HepG2 (cell line): ENCODE results near the gene CHMP1B. TPM values are rescaled to one million over a fixed set of nuclear protein-coding genes. Genes with fewer than 3 reads are reported as not detected.

Experiments
- ASH2L ChIP-seq: fragments of 300-600, 200-600 bp; sonication (generic); IDR thresholded peaks from 2 replicates; pipeline ENCODE4 v1.7.0; 2017; ENCODE audit warnings: low read depth, mild to moderate bottlenecking, moderate library complexity, mixed read lengths, low read length; ENCODE audit not compliant: insufficient read length
- BCL6 ChIP-seq: IDR thresholded peaks from 2 replicates; pipeline ENCODE4 v1.6.1; 2016; ENCODE audit warnings: missing genetic modification reagents, missing compliant biosample characterization
- CCDC6 ChIP-seq: sonication (generic); formaldehyde crosslinking; IDR thresholded peaks from 2 replicates; pipeline ENCODE4 v1.8.1; 2022; ENCODE audit warnings: mild to moderate bottlenecking, missing genetic modification reagents, moderate library complexity
- CREM ChIP-seq, 2 experiments: sonication (generic) in 1 of 2; formaldehyde crosslinking in 1 of 2; IDR thresholded peaks; 2 replicates each; pipeline versions ENCODE4 v1.4.0 to v1.6.1; 2016 to 2020; ENCODE audit warnings: antibody characterized with exemption in 1 of 2, mild to moderate bottlenecking in 1 of 2, missing genetic modification reagents in 1 of 2
- KLF12 ChIP-seq: sonication (generic); formaldehyde crosslinking; IDR thresholded peaks from 2 replicates; pipeline ENCODE4 v1.4.0; 2020; ENCODE audit warnings: missing genetic modification reagents, borderline replicate concordance
- MXD1 ChIP-seq: sonication (generic); formaldehyde crosslinking; IDR thresholded peaks from 2 replicates; pipeline ENCODE4 v1.4.0; 2020; ENCODE audit warnings: mild to moderate bottlenecking, missing genetic modification reagents
- NCOA5 ChIP-seq: sonication (generic); formaldehyde crosslinking; IDR thresholded peaks from 2 replicates; pipeline ENCODE4 v1.4.0; 2020; ENCODE audit warnings: missing genetic modification reagents
- NCOR1 ChIP-seq: fragments of 200-600 bp; sonication (generic); IDR thresholded peaks from 2 replicates; pipeline ENCODE4 v1.7.0; 2017; ENCODE audit warnings: antibody characterized with exemption, low read length, borderline replicate concordance
- PLRG1 ChIP-seq: fragments of 450-650 bp; conservative IDR thresholded peaks from 2 replicates; pipeline ENCODE4 v1.6.1; 2016
- PRMT3 ChIP-seq: sonication (generic); formaldehyde crosslinking; IDR thresholded peaks from 2 replicates; pipeline ENCODE4 v1.8.1; 2022; ENCODE audit warnings: low read depth, mild to moderate bottlenecking, moderate library complexity, missing genetic modification reagents, borderline replicate concordance
- RARG ChIP-seq: sonication (generic); formaldehyde crosslinking; IDR thresholded peaks from 2 replicates; pipeline ENCODE4 v1.4.0; 2020; ENCODE audit warnings: low read depth, mild to moderate bottlenecking, missing genetic modification reagents
- RXRB ChIP-seq: IDR thresholded peaks from 2 replicates; pipeline ENCODE4 v1.6.1; 2016; ENCODE audit warnings: borderline replicate concordance, missing genetic modification reagents, missing compliant biosample characterization
- TBX2 ChIP-seq: sonication (generic); formaldehyde crosslinking; IDR thresholded peaks from 2 replicates; pipeline ENCODE4 v1.5.0; 2020; ENCODE audit warnings: missing genetic modification reagents, mild to moderate bottlenecking, borderline replicate concordance
- TEAD3 ChIP-seq: optimal IDR thresholded peaks from 2 replicates; pipeline ENCODE3; 2016; ENCODE audit warnings: borderline replicate concordance
- ZNF136 ChIP-seq: sonication (generic); formaldehyde crosslinking; IDR thresholded peaks from 2 replicates; pipeline ENCODE4 v1.8.1; 2022; ENCODE audit warnings: low read depth, mild to moderate bottlenecking, moderate library complexity, missing genetic modification reagents
- ZNF468 ChIP-seq: sonication (generic); formaldehyde crosslinking; IDR thresholded peaks from 2 replicates; pipeline ENCODE4 v1.8.0; 2022; ENCODE audit warnings: mild to moderate bottlenecking, moderate library complexity, missing genetic modification reagents
- ZNF687 ChIP-seq: sonication (generic); formaldehyde crosslinking; IDR thresholded peaks from 2 replicates; pipeline ENCODE4 v1.5.1; 2020; ENCODE audit warnings: mild to moderate bottlenecking, missing genetic modification reagents, moderate library complexity
- ZNF761 ChIP-seq: sonication (generic); formaldehyde crosslinking; conservative IDR thresholded peaks from 2 replicates; pipeline ENCODE4 v1.4.0; 2020; ENCODE audit warnings: mild to moderate bottlenecking, missing genetic modification reagents
- polyA plus RNA-seq, 8 experiments: library from polyadenylated mRNA; depleted of rRNA in 3 of 8; stranded (reverse) in 7 of 8; unstranded in 1 of 8; fragments of >200 nt; fragmentation: Illumina TruSeq in 4 of 8; extraction: Trizol in 4 of 8; gene quantifications; 2 replicates each; pipeline versions ENCODE4 v1.2.1 to v1.2.3, GENCODE V29; 2011 to 2016; ENCODE audit warnings: low read depth in 4 of 8, missing spikeins in 1 of 8, mixed read lengths in 1 of 8; ENCODE audit not compliant: insufficient read depth in 1 of 8
- total RNA-seq, 5 experiments: library from RNA; depleted of rRNA; stranded (reverse); fragments of >200 nt; fragmentation: Illumina TruSeq; extraction: Trizol; gene quantifications; 2 replicates each; pipeline ENCODE4 v1.2.3, GENCODE V29; 2016; ENCODE audit warnings: low read depth in 1 of 5
- TF ChIP-seq, protein P1 (sequence below): IDR thresholded peaks from 2 replicates; pipeline ENCODE4 v1.6.1; 2012; ENCODE audit warnings: low read depth, low read length, improper control_type of control experiment
- TF ChIP-seq, protein P2 (sequence below): sonication (generic); formaldehyde crosslinking; conservative IDR thresholded peaks from 2 replicates; pipeline ENCODE4 v1.8.1; 2023; ENCODE audit warnings: missing genetic modification reagents
- TF ChIP-seq, protein P3 (sequence below): fragments of 450-650 bp; IDR thresholded peaks from 2 replicates; pipeline ENCODE4 v1.6.1; 2016

The CHMP1B gene
- total and polyA plus RNA-seq, 2 of the 13 experiments (the other 11 are each of a cell fraction or from before 2014, with no cell fraction given): 18.8 to 20.2 TPM

DNA sequence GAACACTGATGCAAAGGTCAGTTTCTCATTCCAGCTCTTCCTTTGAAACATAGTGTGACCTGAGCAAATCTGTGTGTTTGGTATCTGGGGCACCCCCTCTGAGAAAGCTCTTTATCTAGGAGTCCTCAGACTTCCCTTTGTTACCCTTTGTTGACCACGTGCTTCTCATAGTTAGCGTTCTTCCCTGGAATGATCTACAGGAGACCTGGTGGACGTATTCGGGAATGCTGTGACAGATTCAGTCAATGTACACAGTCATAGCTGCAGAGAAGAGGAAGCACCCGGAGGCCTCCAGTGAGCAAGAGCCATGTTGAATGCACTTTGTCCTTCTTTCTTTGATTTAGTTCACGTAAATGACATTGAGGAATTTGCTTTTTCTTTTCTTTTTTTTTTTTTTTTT lies 10.7 kb upstream of the CHMP1B start (continued):
- TF ChIP-seq, protein P1, sequence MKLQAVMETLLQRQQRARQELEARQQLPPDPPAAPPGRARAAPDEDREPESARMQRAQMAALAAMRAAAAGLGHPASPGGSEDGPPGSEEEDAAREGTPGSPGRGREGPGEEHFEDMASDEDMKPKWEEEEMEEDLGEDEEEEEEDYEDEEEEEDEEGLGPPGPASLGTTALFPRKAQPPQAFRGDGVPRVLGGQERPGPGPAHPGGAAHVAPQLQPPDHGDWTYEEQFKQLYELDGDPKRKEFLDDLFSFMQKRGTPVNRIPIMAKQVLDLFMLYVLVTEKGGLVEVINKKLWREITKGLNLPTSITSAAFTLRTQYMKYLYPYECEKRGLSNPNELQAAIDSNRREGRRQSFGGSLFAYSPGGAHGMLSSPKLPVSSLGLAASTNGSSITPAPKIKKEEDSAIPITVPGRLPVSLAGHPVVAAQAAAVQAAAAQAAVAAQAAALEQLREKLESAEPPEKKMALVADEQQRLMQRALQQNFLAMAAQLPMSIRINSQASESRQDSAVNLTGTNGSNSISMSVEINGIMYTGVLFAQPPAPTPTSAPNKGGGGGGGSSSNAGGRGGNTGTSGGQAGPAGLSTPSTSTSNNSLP: peak; percentile 60; the same call in 1 of the 2 replicates
- TF ChIP-seq, protein P2, sequence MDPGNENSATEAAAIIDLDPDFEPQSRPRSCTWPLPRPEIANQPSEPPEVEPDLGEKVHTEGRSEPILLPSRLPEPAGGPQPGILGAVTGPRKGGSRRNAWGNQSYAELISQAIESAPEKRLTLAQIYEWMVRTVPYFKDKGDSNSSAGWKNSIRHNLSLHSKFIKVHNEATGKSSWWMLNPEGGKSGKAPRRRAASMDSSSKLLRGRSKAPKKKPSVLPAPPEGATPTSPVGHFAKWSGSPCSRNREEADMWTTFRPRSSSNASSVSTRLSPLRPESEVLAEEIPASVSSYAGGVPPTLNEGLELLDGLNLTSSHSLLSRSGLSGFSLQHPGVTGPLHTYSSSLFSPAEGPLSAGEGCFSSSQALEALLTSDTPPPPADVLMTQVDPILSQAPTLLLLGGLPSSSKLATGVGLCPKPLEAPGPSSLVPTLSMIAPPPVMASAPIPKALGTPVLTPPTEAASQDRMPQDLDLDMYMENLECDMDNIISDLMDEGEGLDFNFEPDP (CRISPR knock-in tag): no peak
- TF ChIP-seq NCOA5 (CRISPR knock-in tag) (no peak), CREM (IDR thresholded peaks at IDR 0.05) (peak; percentile 38; the same call in 1 of the 2 replicates), CREM (CRISPR knock-in tag; IDR thresholded peaks at IDR 0.05) (no peak), RXRB (CRISPR knock-in tag) (peak; percentile 67), PRMT3 (no peak), KLF12 (CRISPR knock-in tag) (no peak), ZNF468 (CRISPR knock-in tag) (no peak), NCOR1 (peak; percentile 25; the same call in 1 of the 2 replicates), BCL6 (CRISPR knock-in tag) (peak; percentile 52; the same call in 1 of the 2 replicates), RARG (CRISPR knock-in tag) (no peak), CCDC6 (no peak), PLRG1 (no peak), ZNF136 (CRISPR knock-in tag) (no peak), TBX2 (CRISPR knock-in tag) (peak; percentile 42; the same call in 1 of the 2 replicates), ASH2L (peak; percentile 68), TEAD3 (CRISPR knock-in tag) (peak; percentile 97), ZNF687 (CRISPR knock-in tag) (no peak), MXD1 (no peak), ZNF761 (CRISPR knock-in tag) (no peak)
- TF ChIP-seq, protein P3, sequence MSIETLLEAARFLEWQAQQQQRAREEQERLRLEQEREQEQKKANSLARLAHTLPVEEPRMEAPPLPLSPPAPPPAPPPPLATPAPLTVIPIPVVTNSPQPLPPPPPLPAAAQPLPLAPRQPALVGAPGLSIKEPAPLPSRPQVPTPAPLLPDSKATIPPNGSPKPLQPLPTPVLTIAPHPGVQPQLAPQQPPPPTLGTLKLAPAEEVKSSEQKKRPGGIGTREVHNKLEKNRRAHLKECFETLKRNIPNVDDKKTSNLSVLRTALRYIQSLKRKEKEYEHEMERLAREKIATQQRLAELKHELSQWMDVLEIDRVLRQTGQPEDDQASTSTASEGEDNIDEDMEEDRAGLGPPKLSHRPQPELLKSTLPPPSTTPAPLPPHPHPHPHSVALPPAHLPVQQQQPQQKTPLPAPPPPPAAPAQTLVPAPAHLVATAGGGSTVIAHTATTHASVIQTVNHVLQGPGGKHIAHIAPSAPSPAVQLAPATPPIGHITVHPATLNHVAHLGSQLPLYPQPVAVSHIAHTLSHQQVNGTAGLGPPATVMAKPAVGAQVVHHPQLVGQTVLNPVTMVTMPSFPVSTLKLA: peak; percentile 62
